GM15510 (cell line): ENCODE measurements around the gene ICAM5.

Experiments used
- POLR2A ChIP-seq: IDR thresholded peaks from 3 replicates; pipeline ENCODE4 v1.6.1; 2011; ENCODE audit warnings: borderline replicate concordance; ENCODE audit not compliant: insufficient read length; ENCODE audit errors: extremely low read depth

Gene ICAM5

DNA sequence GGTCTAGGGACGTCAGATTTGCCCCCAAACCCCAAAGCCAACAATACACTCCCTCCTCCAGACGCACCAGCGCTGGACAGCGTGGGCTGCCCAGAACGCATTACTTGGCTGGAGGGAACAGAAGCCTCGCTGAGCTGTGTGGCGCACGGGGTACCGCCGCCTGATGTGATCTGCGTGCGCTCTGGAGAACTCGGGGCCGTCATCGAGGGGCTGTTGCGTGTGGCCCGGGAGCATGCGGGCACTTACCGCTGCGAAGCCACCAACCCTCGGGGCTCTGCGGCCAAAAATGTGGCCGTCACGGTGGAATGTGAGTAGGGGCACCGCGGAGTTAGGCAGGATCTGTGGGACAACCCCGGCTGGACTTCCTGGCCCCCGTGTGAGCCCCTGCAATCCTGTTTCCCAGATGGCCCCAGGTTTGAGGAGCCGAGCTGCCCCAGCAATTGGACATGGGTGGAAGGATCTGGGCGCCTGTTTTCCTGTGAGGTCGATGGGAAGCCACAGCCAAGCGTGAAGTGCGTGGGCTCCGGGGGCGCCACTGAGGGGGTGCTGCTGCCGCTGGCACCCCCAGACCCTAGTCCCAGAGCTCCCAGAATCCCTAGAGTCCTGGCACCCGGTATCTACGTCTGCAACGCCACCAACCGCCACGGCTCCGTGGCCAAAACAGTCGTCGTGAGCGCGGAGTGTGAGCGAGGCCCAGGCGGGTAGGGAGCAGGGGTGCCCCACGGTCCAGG is 4.0 kb downstream of the ICAM5 start:
- no peak for TF ChIP-seq POLR2A

DNA sequence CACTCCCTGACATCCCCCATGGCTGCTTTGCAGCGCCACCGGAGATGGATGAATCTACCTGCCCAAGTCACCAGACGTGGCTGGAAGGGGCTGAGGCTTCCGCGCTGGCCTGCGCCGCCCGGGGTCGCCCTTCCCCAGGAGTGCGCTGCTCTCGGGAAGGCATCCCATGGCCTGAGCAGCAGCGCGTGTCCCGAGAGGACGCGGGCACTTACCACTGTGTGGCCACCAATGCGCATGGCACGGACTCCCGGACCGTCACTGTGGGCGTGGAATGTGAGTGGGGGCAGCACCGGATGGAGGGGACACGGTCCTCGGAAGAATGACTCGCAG is 4.6 kb downstream of the ICAM5 start:
- no peak for TF ChIP-seq POLR2A

DNA sequence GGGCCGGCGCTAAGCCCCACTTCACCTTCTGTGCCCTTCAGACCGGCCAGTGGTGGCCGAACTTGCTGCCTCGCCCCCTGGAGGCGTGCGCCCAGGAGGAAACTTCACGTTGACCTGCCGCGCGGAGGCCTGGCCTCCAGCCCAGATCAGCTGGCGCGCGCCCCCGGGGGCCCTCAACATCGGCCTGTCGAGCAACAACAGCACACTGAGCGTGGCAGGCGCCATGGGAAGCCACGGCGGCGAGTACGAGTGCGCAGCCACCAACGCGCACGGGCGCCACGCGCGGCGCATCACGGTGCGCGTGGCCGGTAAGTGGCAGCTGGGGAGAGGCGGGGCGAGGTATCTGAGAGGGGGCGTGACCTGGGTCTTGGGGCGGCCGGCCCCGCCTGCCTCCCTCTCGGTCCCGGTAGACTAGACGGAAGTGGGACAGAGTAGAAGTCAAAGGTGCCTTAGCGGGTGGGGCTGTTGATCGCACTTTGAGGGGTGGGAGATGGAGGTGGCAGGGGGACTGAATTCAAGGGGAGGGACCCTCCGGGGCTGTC is 5.6 kb downstream of the ICAM5 start:
- TF ChIP-seq POLR2A, result peak; percentile 58

DNA sequence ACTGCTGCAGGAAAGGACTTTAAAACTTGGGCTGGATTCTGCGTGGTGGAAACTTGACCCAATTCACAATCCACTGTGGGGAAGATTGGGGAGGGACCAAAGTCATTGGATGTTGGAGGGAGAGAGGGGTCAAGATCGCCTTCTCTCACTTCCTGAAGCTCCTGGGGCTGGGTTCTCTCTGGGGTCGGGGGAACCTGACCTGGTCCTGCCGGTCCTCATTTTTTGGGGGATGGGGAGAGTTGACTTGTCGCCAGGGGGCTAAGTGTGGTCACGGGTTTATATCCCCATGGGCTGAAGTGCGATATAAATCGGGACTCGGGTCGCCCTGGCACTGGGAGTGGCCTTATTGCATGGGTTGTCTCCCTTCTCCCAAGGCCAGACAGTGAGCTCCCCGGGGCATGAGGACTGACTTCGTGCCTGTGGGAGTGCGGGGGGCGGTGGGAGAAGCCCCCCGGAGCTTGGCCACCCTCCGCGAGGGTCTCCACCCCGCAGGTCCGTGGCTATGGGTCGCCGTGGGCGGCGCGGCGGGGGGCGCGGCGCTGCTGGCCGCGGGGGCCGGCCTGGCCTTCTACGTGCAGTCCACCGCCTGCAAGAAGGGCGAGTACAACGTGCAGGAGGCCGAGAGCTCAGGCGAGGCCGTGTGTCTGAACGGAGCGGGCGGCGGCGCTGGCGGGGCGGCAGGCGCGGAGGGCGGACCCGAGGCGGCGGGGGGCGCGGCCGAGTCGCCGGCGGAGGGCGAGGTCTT is 6.3 kb downstream of the ICAM5 start:
- no peak for TF ChIP-seq POLR2A

DNA sequence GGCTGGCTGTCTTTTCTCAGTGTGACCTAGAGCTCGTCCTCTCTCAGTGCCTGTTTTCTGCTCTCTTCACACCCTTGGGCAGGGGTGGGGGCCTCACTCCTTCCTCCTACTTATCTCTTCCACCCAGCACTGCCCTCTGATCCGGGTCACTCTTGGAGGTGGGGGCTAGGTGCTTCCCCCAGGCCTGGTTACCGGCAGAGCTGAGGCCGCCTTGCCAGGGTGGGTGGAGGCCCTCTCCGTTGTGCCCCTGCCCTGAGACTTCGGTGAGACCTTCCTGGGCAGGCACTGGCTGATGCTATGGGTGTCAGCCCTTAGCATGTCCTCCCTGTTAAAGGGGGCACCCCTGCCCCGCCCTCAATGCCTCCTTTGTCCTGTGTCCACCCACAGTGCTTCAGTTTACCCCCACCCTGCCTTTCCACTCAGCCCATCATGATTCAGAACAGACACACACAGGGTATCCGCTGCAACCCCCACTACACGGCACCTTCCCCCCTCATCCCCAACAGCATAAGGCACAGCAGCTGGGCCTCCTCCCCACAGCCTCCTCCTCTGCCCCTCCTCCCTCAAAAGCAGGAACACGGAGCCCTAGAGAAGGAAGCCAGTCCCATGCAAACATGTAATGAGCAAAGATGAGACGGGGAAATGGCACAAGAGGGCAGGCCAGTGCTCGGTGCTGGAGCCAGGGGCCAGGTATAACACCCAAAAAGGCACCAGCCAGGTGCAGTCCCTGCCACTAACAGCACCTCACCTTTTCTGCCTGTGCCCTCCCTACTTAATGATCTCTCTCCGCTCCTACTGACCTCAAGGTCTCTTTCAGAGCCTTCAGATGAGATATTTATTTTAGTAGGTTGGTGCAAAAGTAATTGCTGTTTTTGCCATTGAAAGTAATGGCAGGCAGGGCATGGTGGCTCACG is 10.1 kb downstream of the ICAM5 start:
- no peak for TF ChIP-seq POLR2A

DNA sequence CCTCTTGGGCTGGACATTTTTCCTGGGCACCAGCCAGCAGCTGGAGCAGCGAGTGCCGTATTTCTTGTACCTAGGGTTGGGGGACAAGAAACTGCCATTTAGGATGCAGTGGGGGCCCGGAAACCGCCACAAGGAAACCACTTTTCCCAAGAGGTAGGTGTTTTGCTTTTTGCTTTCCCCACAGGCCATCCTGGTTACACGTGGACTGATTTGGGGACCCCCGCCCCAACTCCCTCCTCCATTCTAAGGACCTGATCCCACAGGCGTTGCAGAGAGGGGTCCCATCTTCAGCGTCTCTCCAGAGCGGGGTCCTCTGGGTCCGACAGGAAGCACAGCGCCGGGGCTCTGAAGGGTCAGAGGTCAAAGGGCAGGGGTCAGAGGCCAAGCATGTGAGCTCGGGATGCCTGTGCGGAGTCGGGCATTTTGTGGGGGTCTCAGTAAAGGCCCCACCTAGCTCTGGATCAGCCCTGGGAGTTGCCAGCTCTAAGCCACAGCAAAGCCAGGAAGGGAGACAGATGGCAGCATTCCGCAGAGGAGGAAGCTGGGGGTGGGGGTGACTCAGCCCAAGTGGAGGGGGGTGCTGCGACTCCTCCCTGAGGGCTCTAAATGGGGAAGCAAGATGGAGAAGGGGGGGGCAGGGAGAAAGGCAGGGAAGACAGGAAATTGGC is 15.5 kb downstream of the ICAM5 start:
- no peak for TF ChIP-seq POLR2A

DNA sequence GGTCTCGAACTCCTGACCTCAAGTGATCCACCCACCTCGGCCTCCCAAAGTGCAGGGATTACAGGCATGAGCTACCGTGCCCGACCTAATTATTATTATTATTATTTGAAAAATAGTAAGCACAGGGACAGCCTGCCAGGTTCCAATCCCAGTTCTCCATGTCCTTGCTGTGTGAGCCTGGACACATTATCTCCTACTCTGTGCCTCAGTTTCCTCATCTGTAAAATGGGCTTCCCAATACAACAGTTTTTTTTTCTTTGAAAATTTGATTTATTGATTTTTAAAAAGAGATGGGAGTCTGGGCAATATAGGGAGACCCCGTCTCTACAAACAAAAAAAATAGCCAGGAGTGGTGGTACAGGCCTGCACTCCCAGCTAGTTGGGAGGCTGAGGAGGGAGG is 16.6 kb downstream of the ICAM5 start:
- no peak for TF ChIP-seq POLR2A

DNA sequence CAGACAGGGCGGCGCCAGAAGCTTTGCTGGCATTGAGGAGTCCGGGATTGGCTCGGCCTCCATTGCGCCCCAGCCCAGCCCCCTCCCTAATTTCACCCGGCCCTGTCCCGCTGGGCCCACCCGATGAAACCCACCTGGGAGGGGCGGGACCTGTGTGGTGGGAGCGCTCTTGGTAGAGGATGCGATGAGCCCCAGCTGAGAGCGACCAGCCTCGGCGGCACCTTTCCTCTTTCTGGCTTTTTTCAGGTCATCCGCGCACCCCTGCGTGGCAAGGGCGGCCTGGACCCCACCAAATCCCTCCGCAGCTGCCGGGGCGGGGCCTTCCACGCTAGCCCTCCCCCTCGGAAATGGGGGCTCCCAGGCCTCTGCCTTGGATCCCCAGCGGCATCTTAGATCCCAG is 19.7 kb downstream of the ICAM5 start, which contains the start of gene ZGLP1:
TSS of gene ZGLP1 (minus strand) at position 393 of the 400 bp plus-strand sequence.
- no peak for TF ChIP-seq POLR2A

DNA sequence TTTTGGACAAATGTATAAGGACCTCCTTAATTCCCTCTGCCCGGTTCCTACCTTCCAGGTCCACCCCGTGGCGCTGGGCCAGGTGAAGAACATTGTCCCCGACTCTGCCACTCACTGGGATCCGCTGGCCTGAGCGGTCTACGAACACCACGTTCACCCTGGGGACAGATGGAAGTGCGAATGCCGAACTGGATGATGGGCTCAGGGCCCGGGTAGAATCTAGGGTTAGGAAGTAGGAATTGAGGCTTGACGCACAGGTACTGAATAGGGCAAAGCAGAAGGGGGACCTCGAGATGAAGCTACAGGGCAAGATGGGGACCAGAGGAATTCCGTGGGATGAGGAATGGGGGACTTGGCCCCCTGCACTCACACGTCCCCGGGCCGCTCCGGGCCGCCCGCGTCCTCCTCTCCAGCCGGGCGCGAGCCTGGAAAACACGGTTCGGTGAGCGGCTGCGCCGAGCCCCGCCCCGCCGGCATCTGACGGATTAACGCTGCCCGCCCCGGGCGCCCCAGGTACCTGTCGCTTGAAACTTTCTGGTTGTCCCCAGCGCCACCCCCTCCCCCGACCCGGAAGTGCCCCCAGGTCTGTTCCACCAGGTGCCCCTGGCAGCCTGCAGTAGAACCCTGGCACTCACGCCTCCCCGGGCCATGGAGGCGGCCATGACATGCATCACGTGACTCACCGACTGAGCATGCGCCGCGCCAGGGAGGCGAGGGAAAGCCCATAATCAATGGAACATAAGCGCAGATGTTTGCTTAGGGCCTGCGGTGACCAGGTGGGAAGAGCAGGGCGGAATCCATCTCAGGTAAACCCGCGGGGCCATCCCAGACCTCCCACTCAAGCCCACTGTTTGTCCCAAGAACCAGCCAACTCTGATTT is 25.8 kb downstream of the ICAM5 start, which contains the start of gene FDX2:
TSS of gene FDX2 (minus strand) at position 681 of the 880 bp plus-strand sequence. CDS start at position 662, 19 bp downstream.
- peak; percentile 76 for TF ChIP-seq POLR2A

DNA sequence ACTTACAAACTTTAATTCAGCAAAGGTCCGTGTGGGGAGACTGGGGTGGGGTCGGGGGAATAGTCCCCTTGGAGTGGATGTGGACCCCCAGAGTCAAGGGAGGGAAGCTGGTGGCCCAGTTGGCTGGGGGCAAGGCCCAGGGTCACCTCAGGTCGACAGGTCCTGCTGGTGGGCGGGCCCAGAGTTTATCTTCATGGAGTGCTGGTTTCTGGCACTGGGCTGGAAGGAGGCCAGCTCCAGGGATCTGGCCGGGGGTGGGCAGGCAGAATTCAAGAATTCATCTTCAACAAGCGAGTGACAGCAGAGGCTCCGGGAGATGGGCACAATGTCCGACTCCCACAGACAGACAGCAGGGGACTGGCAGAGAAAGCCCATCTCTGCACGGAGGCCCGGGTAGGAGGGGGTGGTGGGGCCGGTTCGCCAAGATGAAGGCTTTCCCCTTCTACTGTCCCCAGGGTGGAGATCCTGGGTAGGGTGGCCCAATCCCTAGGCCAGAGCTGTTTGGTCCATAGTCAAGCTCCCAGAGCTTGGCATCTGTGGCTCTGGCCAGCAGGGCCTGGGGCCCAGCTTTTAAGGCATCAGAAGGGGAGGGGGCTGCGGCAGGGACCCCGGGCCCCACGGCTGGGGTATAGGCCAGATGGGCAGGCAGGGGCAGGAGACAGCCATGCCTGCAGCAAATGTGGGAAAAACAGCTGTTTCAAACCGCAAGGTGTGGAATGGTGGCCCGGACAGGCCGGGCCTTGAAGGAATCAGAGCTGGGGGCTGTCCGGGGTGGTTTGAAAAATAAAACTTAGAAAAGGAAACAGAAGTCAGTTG is 26.7 kb downstream of the ICAM5 start:
- TF ChIP-seq POLR2A, result no peak

DNA sequence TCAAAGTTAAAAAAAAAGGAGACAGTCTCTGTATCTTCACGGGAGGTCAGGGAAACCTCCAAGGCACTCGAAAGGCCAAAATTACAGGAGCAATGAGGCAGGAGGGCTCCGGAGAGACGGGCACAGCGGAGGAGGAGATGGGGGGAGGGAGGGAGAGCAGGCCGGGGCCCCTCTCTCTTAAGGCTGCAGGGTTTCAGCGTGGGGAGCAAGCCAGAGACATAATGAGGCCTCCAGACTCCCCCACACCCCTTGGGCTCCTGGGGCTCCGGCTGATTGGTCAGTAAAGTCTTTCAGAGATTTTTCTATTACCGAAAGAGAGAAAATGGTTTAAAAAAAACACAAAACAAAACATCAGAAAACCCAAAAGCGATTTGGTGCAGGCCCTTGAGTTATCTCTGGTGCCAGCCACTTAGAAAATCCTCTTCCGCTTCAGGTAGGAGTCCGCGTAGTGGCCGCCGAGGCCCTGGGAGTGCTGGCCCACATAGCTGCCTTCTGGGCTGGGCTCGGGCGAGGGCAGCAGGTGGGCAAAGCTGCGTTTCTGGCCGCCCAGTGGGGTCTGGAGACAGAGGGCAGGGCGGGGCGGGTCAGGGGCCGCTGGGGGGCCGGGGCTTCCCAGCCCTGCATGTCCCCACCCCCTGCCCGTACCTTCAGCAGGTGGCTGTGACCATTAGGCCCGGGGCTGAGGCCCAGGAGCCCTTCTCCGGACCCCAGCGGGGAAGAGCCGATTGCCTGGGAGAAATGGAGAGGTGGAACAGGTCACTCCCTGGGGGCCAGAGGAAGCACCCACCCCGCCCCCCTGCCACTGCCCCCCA is 27.5 kb downstream of the ICAM5 start:
- no peak for TF ChIP-seq POLR2A
